Measurements from ENCODE around the gene TMEM271.
"Not testable (repeated sequence)": the region's sequence is repeated elsewhere in the genome, so short reads cannot be mapped to it uniquely, and the experiment has no call there.

TMEM271 gene

DNA sequence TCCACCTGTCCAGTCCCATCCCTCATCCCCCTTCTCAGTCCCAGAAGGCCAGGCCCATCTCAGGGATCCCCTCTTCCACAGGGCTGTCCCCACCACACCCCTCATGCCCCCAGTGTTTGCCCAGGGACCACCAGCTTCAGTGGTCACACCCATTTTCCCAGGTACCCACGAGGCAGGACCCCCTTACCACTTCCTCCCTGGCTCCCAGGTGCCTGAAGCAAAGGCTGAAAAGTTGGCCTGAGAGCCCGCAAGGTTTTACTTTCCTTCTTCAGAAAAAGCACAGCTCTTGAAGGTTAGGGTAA, 7.8 kb downstream of the TMEM271 start:
- Mint-ChIP-seq H3K9me3 (peaks cover 9% of the 10 kb centered on the region), H3K4me1 (ENCODE audit: low read depth) (no peaks in the 10 kb centered on the region), H3K27ac (no peak overlapping the region), H3K27me3 (ENCODE audit: low read depth) (peaks cover 11% of the 10 kb centered on the region), H3K4me3 (no peak overlapping the region), H3K36me3 (ENCODE audit: low read depth) (no peaks in the 10 kb centered on the region)
- no peak for DNase-seq (ENCODE audit: low spot score)

DNA sequence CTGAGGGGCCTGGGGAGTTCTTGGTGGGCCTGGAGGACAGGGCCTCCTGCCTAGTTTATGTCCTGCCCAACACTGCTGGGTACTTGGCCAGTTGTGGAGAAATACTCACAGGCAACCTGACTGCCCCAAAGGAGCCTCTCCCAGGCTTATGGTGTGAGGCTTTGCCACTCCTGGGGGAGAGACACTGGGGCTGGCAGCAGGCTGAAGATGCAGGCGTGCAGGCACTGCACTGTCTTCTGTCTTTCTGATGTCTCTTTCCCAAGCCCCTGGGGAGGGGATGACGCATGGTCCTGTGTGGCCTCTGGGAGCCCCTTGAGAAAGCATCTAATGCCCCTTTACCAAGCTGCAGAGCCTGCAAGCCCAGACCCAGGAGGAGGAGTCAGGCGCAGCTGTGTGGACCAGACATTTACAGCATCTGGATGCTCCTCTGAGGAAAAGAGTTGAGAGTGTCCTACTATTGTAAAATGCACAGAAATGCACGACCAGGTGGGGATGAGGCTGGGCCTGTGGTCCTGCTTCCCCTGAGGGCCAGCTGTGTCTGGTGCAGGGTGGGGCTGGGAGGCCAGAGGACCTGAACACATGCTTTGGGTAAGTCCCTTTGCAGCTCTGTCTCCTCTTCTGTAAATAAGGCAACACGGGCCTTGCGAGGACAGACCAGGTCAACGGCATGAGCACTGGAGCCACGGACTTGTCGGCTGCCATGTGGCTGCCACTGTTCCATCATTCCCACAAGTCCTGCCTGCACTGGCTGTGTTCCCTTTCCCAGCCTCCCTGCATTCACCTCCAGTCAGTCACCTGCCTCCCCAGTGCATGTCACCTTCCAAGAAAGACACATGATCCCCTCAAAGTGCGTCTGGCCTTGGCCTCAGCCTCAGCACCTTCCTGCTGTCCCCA, 8.4 kb downstream of the TMEM271 start:
- peaks cover 10% of the 10 kb centered on the region for H3K27me3 Mint-ChIP-seq (ENCODE audit: low read depth)
- H3K4me3 Mint-ChIP-seq = no peak overlapping the region
- peaks cover 10% of the 10 kb centered on the region for H3K9me3 Mint-ChIP-seq
- no peak overlapping the region for H3K27ac Mint-ChIP-seq
- H3K36me3 Mint-ChIP-seq (ENCODE audit: low read depth) = no peaks in the 10 kb centered on the region
- DNase-seq (ENCODE audit: low spot score) = no peak
- H3K4me1 Mint-ChIP-seq (ENCODE audit: low read depth) = no peaks in the 10 kb centered on the region

DNA sequence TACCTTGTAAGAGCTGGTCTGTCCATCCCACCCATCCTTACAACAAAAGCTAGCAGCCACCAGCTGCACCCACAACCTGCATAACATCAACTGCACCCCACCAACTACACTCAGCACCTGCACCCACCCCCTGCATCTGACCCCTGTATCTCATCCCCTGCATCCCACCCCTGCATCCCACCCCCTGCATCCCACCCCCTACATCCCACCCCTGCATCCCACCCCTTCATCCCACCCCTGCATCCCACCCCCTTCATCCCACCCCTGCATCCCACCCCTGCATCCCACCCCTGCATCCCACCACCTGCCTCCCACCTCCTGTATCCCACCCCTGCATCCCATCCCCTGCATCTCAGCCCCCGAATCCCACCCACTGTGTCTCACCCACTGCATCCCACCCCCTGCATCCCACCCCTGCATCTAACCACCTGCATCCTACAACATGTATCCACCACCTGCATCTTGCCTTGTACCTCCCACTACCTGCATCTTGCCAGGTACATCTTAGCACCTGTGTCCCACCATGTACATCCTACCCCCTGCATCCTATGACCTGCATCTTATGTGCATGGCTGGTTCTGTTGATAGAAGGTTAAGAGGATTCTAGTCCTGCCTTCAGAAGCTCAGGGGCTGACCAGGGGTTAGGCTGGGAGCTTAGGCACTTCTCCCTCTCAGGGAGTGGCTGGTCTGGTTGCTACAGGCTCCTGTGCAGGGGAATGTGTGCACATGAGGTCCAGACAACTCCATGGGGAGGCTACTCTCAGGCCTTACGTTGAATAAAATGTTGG, 9.4 kb downstream of the TMEM271 start:
- Mint-ChIP-seq H3K27me3 (ENCODE audit: low read depth) (peaks cover 4% of the 10 kb centered on the region), H3K4me1 (ENCODE audit: low read depth) (no peaks in the 10 kb centered on the region), H3K36me3 (ENCODE audit: low read depth) (no peaks in the 10 kb centered on the region), H3K4me3 (no peak overlapping the region), H3K9me3 (peaks cover 16% of the 10 kb centered on the region), H3K27ac (no peak overlapping the region)
- no peak for DNase-seq (ENCODE audit: low spot score)

GRCh38 chr4:566035-566434, 10.1 kb downstream of the TMEM271 start:
- Mint-ChIP-seq H3K27me3 (ENCODE audit: low read depth) (no peaks in the 10 kb centered on the region), H3K9me3 (peaks cover 15% of the 10 kb centered on the region), H3K4me3 (no peak overlapping the region), H3K4me1 (ENCODE audit: low read depth) (no peaks in the 10 kb centered on the region), H3K36me3 (ENCODE audit: low read depth) (no peaks in the 10 kb centered on the region), H3K27ac (no peak overlapping the region)
- DNase-seq (ENCODE audit: low spot score) = no peak

DNA sequence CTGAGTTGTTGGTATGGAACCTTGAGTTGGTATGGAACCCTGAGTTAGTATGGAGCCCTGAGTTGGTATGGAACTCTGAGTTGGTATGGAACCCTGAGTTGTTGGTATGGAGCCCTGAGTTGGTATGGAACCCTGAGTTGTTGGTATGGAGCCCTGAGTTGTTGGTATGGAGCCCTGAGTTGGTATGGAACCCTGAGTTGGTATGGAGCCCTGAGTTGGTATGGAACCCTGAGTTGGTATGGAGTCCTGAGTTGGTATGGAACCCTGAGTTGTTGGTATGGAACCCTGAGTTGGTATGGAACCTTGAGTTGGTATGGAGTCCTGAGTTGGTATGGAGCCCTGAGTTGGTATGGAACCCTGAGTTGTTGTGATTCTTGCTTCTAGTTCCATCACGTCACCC, 10.5 kb downstream of the TMEM271 start:
- not testable (repeated sequence) for DNase-seq (ENCODE audit: low spot score); H3K27me3 Mint-ChIP-seq (ENCODE audit: low read depth); H3K36me3 Mint-ChIP-seq (ENCODE audit: low read depth); H3K4me1 Mint-ChIP-seq (ENCODE audit: low read depth); H3K4me3 Mint-ChIP-seq; H3K27ac Mint-ChIP-seq
- H3K9me3 Mint-ChIP-seq = peaks cover 15% of the 10 kb centered on the region

DNA sequence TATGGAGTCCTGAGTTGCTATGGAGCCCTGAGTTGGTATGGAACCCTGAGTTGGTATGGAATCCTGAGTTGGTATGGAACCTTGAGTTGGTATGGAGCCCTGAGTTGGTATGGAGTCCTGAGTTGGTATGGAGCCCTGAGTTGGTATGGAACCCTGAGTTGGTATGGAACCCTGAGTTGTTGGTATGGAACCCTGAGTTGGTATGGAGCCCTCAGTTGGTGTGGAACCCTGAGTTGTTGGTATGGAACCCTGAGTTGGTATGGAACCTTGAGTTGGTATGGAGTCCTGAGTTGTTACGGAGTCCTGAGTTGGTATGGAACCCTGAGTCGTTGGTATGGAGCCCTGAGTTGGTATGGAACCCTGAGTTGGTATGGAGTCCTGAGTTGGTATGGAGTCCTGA, 13.6 kb downstream of the TMEM271 start:
- H3K4me3 Mint-ChIP-seq; H3K36me3 Mint-ChIP-seq (ENCODE audit: low read depth); DNase-seq (ENCODE audit: low spot score); H3K27ac Mint-ChIP-seq; H3K4me1 Mint-ChIP-seq (ENCODE audit: low read depth); H3K27me3 Mint-ChIP-seq (ENCODE audit: low read depth): not testable (repeated sequence)
- peaks cover 18% of the 10 kb centered on the region for H3K9me3 Mint-ChIP-seq

DNA sequence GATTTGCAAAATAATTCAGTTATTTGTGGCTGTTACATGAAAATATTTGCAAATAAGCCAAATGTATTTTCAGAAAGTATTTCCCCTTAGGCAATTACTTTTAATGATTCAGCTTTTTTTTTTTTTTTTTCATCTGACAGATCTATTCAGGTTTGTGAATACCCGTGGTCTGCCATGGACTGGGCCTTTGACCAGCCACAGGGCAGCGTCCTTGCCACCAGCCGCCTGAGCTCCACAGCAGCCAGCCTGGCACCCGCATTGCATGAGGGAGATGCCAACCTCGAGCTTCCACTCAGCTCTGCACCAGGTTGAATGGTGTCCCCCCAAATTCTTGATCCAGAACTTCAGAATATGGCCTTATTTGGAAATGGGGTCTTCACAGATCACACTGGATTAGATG, 14.7 kb downstream of the TMEM271 start:
- no peak for DNase-seq (ENCODE audit: low spot score)
- Mint-ChIP-seq H3K27me3 (ENCODE audit: low read depth) (no peaks in the 10 kb centered on the region), H3K4me1 (ENCODE audit: low read depth) (no peaks in the 10 kb centered on the region), H3K36me3 (ENCODE audit: low read depth) (no peaks in the 10 kb centered on the region), H3K9me3 (peaks cover 22% of the 10 kb centered on the region), H3K27ac (no peak overlapping the region), H3K4me3 (no peak overlapping the region)

GRCh38 chr4:560731-561291, 15.3 kb downstream of the TMEM271 start:
- H3K9me3 Mint-ChIP-seq = peaks cover 22% of the 10 kb centered on the region
- DNase-seq (ENCODE audit: low spot score) = no peak
- no peaks in the 10 kb centered on the region for H3K36me3 Mint-ChIP-seq (ENCODE audit: low read depth)
- no peaks in the 10 kb centered on the region for H3K27me3 Mint-ChIP-seq (ENCODE audit: low read depth)
- no peak overlapping the region for H3K27ac Mint-ChIP-seq
- H3K4me3 Mint-ChIP-seq = no peak overlapping the region
- no peaks in the 10 kb centered on the region for H3K4me1 Mint-ChIP-seq (ENCODE audit: low read depth)

- no peaks in the 10 kb centered on the region for H3K4me1 Mint-ChIP-seq (ENCODE audit: low read depth)
- H3K36me3 Mint-ChIP-seq (ENCODE audit: low read depth) = no peaks in the 10 kb centered on the region
- no peaks in the 10 kb centered on the region for H3K27me3 Mint-ChIP-seq (ENCODE audit: low read depth)
- H3K27ac Mint-ChIP-seq = no peak overlapping the region
- peaks cover 16% of the 10 kb centered on the region for H3K9me3 Mint-ChIP-seq
- no peak for DNase-seq (ENCODE audit: low spot score)
- H3K4me3 Mint-ChIP-seq = no peak overlapping the region
These were observed 16.0 kb downstream of the TMEM271 start for GRCh38 chr4:560061-560460.

DNA sequence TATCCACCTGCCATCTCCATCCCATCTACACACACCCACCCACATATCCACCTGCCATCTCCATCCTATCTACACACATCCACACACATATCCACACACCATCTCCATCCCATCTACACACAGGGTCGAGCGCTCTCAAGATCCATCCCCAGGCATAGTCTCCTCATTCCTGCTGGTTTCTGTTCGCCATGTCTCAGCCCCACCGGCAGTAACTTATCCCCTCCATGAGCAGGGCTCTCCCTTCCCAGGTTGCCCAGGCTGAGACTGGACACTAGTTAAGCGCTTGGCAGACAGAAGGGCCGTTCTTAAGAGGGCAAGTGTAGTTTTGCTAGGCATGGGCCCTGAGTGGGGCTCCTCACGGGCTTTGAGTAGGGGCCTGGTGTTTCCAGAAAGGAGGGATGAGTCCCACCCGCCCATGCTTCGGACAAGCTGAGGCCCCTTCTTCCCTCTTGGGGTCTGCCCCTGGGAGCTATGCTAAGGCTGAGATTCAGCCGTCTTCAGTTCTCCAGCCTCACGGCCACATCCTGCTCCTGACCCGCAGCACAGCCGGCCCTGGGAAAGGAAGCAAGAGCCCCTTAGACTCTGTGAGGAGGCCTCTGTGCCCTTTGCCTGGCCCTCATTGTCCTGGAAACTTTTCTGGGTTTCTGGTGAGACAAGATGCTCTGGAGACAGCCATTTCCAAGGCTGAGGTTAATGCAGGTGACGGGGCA, 20.4 kb downstream of the TMEM271 start:
- H3K36me3 Mint-ChIP-seq (ENCODE audit: low read depth) = no peaks in the 10 kb centered on the region

GRCh38 chr4:554793-555320, 21.2 kb downstream of the TMEM271 start:
- DNase-seq (ENCODE audit: low spot score); H3K27me3 Mint-ChIP-seq (ENCODE audit: low read depth); H3K4me3 Mint-ChIP-seq; H3K4me1 Mint-ChIP-seq (ENCODE audit: low read depth); H3K27ac Mint-ChIP-seq; H3K36me3 Mint-ChIP-seq (ENCODE audit: low read depth): not testable (repeated sequence)
- peaks cover 30% of the 10 kb centered on the region for H3K9me3 Mint-ChIP-seq

More for the DNA sequence above, 20.4 kb downstream of the TMEM271 start:
- H3K9me3 Mint-ChIP-seq = peaks cover 30% of the 10 kb centered on the region
- no peak overlapping the region for H3K27ac Mint-ChIP-seq
- DNase-seq (ENCODE audit: low spot score) = no peak
- H3K27me3 Mint-ChIP-seq (ENCODE audit: low read depth) = no peaks in the 10 kb centered on the region
- no peaks in the 10 kb centered on the region for H3K4me1 Mint-ChIP-seq (ENCODE audit: low read depth)
- no peak overlapping the region for H3K4me3 Mint-ChIP-seq

DNA sequence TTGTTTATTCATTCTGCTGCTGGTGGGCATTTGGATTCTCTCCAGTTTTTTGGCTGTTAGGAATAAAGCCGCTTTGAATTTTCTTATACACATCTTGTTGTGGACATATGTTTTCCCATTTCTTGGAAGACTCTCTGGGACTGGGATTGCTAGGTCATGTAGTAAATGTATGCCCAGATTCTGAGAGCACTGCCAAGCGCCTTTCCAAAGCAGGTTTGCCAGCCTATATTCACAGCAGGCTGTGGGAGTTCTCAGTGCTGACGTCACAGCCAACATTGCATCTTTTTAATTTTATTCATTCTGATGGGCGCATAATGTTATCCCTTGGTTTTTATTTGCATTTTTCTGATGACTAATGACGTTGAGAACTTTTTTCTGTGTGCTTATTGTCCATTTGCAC, 24.1 kb downstream of the TMEM271 start:
- H3K9me3 Mint-ChIP-seq = peaks cover 31% of the 10 kb centered on the region
- H3K27me3 Mint-ChIP-seq (ENCODE audit: low read depth) = no peaks in the 10 kb centered on the region
- DNase-seq (ENCODE audit: low spot score) = no peak
- no peak overlapping the region for H3K4me3 Mint-ChIP-seq
- no peaks in the 10 kb centered on the region for H3K4me1 Mint-ChIP-seq (ENCODE audit: low read depth)
- no peaks in the 10 kb centered on the region for H3K36me3 Mint-ChIP-seq (ENCODE audit: low read depth)
- no peak overlapping the region for H3K27ac Mint-ChIP-seq

DNA sequence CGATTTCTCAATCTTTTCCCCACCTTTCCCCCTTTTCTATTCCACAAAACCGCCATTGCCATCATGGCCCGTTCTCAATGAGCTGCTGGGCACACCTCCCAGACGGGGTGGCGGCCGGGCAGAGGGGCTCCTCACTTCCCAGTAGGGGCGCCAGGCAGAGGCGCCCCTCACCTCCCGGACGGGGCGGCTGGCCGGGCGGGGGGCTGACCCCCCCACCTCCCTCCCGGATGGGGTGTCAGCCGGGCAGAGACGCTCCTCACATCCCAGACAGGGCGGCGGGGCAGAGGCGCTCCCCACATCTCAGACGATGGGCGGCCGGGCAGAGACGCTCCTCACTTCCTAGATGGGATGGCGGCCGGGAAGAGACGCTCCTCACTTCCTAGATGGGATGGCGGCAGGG, 25.8 kb downstream of the TMEM271 start:
- H3K27me3 Mint-ChIP-seq (ENCODE audit: low read depth); H3K4me1 Mint-ChIP-seq (ENCODE audit: low read depth); DNase-seq (ENCODE audit: low spot score); H3K36me3 Mint-ChIP-seq (ENCODE audit: low read depth); H3K27ac Mint-ChIP-seq; H3K4me3 Mint-ChIP-seq: not testable (repeated sequence)
- H3K9me3 Mint-ChIP-seq = peaks cover 36% of the 10 kb centered on the region

DNA sequence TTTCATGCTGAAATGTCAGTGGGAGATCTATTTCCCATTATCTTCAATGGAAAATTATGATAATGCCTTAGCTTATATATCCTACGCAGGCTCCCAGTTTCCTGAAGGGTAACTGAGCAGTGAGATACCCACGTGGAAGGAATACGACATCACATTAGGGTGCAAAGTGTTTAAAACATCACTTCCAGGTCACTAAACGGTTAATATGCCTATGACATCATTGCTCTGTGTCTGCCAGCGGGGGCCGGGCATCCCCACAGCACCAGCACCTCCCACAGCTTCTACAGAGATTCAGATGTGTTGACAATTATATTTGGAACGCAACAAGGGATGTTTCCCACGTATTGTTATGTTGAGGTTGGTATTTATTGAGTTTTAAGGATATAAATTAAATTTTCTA, 27.1 kb downstream of the TMEM271 start:
- H3K4me1 Mint-ChIP-seq (ENCODE audit: low read depth) = no peaks in the 10 kb centered on the region
- H3K36me3 Mint-ChIP-seq (ENCODE audit: low read depth) = no peaks in the 10 kb centered on the region
- no peaks in the 10 kb centered on the region for H3K27me3 Mint-ChIP-seq (ENCODE audit: low read depth)
- H3K27ac Mint-ChIP-seq = no peak overlapping the region
- H3K9me3 Mint-ChIP-seq = peaks cover 36% of the 10 kb centered on the region
- no peak overlapping the region for H3K4me3 Mint-ChIP-seq
- DNase-seq (ENCODE audit: low spot score) = no peak

Measured in T-helper 2 cell treated with Interferon-gamma antibody and Interleukin-4, amounts not matched to agents 5 μg/mL and 100 μg/mL, for 36 hours (primary cell).